Transverse colon (tissue), 4 donors: Measurements from ENCODE around the gene RLN1. TPM values are rescaled to one million over a fixed set of nuclear protein-coding genes. Genes with fewer than 3 reads are reported as not detected.

Experiments used
- DNase-seq: peaks from one replicate; pipeline ENCODE4 v3.0.0-alpha.2; 2019
- H3K27ac ChIP-seq, 4 donors: fragments of 200-600 bp; sonication (generic); 2 replicates each; pipeline ENCODE4 v1.5.1; 2016 to 2018; ENCODE audit warnings: inconsistent platforms in 4 of 4
- H3K27me3 ChIP-seq: fragments of 200-600 bp; sonication (generic); 2 replicates; pipeline ENCODE4 v1.5.1; 2017; ENCODE audit warnings: inconsistent platforms
- H3K36me3 ChIP-seq, 4 donors: fragments of 200-600 bp; sonication (generic); 2 replicates each; pipeline ENCODE4 v1.5.1; 2017 to 2019; ENCODE audit warnings: inconsistent platforms in 4 of 4
- H3K4me1 ChIP-seq, 4 donors: fragments of 200-600 bp; sonication (generic); 2 replicates each; pipeline ENCODE4 v1.5.1; 2017 to 2020; ENCODE audit warnings: inconsistent platforms in 4 of 4
- H3K4me3 ChIP-seq, 4 donors: fragments of 200-600 bp; sonication (generic); 1 replicate in 1 of 4; 2 replicates in 3 of 4; pipeline versions ENCODE4 v1.5.1 to v1.6.1; 2017 to 2019; ENCODE audit warnings: inconsistent platforms in 4 of 4
- H3K9me3 ChIP-seq, 2 donors: fragments of 200-600 bp; sonication (generic); 2 replicates each; pipeline ENCODE4 v1.5.1; 2017 to 2019; ENCODE audit warnings: inconsistent platforms in 2 of 2
- EP300 ChIP-seq: sonication (generic); formaldehyde crosslinking; IDR thresholded peaks from one replicate; pipeline ENCODE4 v1.6.1; 2017; ENCODE audit warnings: antibody characterized with exemption, low read depth
- POLR2A ChIP-seq: fragments of 450-650 bp; IDR thresholded peaks from one replicate; pipeline ENCODE4 v1.6.1; 2016; ENCODE audit warnings: antibody characterized with exemption, mild to moderate bottlenecking, moderate library complexity
- POLR2AphosphoS5 ChIP-seq, 3 donors: sonication (generic); formaldehyde crosslinking; IDR thresholded peaks; one replicate each; pipeline ENCODE4 v1.6.1; 2016; ENCODE audit warnings: antibody characterized with exemption in 3 of 3
- WGBS, 2 donors: methylation state at CpG; one replicate each; pipeline ENCODE4 v1.1.5; 2018; ENCODE audit warnings: low coverage in 1 of 2; 5-methylcytosine and 5-hydroxymethylcytosine counted together
- in situ Hi-C, 4 donors: fragments of 200-750 bp; cut with MboI; loops; one replicate each; pipeline versions ENCODE4 v1.15.0 to v1.15.1; 2017; ENCODE audit warnings: low sequenced_read_pairs in 3 of 4, low pct_ligation_motif_present in 1 of 4, low pct_unique_long_range_greater_than_20kb in 1 of 4
- intact Hi-C: fragments of 100-400 bp; cut with DNase I; formaldehyde crosslinking; loops from one replicate; pipeline ENCODE4 v1.15.1; 2023; ENCODE audit warnings: low total_unique reads
- total RNA-seq, 4 donors: library from RNA; depleted of rRNA; stranded (reverse); fragments of >200 nt; gene quantifications; one replicate each; pipeline ENCODE4 v1.1.0, GENCODE V29; 2016
- TF ChIP-seq, protein P1 (sequence below), 5 experiments: fragments of 200-600 bp in 3 of 5; fragments of 450-650 bp in 2 of 5; sonication (generic) in 3 of 5; IDR thresholded peaks; 1 replicate in 2 of 5; 2 replicates in 3 of 5; pipeline ENCODE4 v1.5.1; 2016 to 2017; ENCODE audit warnings: antibody characterized with exemption in 5 of 5, inconsistent platforms in 3 of 5, mild to moderate bottlenecking in 2 of 5, moderate library complexity in 1 of 5

Gene RLN1
- total RNA-seq, 4 donors from 2014 or later = 0.79 TPM; not detected in 3

DNA sequence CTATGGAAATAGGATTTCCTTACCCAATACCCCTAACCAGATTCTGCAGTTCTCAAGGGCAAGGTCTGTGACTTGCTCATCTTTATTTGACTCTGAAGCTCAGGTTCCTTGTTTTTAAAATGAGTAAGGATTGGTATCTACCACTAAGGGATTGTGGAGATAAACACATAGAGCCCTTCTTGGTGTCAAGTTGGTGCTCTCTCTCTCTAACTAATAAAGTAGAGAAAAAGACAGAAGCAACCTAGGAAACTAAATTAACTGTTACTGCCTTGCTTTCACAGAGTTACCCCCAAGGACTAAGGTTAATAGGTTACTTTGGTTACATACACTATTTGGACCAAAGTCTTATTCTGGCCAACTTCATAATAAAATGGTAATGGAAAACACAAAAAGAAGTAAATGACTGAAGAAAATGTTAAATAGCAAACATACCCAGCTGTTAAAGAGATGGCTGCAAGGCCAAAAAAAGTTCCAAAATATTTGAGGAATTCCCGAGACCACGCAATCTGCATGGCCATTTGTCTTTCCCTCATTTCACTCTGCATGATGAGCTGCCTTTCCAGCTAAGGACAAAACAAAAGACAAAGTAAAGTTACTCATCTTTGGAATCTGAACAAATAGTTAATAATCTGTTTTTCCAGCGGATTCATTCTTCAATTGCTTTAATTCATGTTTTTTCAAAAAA is 21.8 kb upstream of the RLN1 start:
- WGBS, 2 donors = 90 to 100% methylated on average over 3 of the region's 3 CpGs
- intact Hi-C loops (no loop called here), in situ Hi-C loops (no loop called here)
- H3K4me1 ChIP-seq = peaks cover 0 to 16% (median 7%) of the 10 kb centered on the region in 4 donors
- H3K27me3 ChIP-seq = no peaks in the 10 kb centered on the region
- no peak overlapping the region for H3K4me3 ChIP-seq
- H3K27ac ChIP-seq = no peak overlapping the region
- H3K9me3 ChIP-seq = no peaks in the 10 kb centered on the region
- DNase-seq = no peak
- H3K36me3 ChIP-seq = peaks cover 0 to 4% (median 0%) of the 10 kb centered on the region in 4 donors
- TF ChIP-seq, protein P1, sequence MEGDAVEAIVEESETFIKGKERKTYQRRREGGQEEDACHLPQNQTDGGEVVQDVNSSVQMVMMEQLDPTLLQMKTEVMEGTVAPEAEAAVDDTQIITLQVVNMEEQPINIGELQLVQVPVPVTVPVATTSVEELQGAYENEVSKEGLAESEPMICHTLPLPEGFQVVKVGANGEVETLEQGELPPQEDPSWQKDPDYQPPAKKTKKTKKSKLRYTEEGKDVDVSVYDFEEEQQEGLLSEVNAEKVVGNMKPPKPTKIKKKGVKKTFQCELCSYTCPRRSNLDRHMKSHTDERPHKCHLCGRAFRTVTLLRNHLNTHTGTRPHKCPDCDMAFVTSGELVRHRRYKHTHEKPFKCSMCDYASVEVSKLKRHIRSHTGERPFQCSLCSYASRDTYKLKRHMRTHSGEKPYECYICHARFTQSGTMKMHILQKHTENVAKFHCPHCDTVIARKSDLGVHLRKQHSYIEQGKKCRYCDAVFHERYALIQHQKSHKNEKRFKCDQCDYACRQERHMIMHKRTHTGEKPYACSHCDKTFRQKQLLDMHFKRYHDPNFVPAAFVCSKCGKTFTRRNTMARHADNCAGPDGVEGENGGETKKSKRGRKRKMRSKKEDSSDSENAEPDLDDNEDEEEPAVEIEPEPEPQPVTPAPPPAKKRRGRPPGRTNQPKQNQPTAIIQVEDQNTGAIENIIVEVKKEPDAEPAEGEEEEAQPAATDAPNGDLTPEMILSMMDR (IDR thresholded peaks at IDR 0.05) = no peak
- no peak for TF ChIP-seq POLR2AphosphoS5 (IDR thresholded peaks at IDR 0.05)
- TF ChIP-seq POLR2A = no peak
- no peak for TF ChIP-seq EP300

- Histone ChIP-seq H3K27me3 (no peaks in the 10 kb centered on the region), H3K4me1 (peaks cover 0 to 16% (median 7%) of the 10 kb centered on the region in 4 donors), H3K36me3 (peaks cover 0 to 4% (median 0%) of the 10 kb centered on the region in 4 donors), H3K4me3 (no peak overlapping the region), H3K9me3 (no peaks in the 10 kb centered on the region), H3K27ac (no peak overlapping the region)
- TF ChIP-seq EP300 (no peak), POLR2A (no peak), POLR2AphosphoS5 (IDR thresholded peaks at IDR 0.05) (no peak)
- TF ChIP-seq, protein P1 (IDR thresholded peaks at IDR 0.05) = no peak
- no peak for DNase-seq
- in situ Hi-C loops = no loop called here
- intact Hi-C loops = no loop called here
Measured at GRCh38 chr9:5360341-5360740, 20.7 kb upstream of the RLN1 start.

DNA sequence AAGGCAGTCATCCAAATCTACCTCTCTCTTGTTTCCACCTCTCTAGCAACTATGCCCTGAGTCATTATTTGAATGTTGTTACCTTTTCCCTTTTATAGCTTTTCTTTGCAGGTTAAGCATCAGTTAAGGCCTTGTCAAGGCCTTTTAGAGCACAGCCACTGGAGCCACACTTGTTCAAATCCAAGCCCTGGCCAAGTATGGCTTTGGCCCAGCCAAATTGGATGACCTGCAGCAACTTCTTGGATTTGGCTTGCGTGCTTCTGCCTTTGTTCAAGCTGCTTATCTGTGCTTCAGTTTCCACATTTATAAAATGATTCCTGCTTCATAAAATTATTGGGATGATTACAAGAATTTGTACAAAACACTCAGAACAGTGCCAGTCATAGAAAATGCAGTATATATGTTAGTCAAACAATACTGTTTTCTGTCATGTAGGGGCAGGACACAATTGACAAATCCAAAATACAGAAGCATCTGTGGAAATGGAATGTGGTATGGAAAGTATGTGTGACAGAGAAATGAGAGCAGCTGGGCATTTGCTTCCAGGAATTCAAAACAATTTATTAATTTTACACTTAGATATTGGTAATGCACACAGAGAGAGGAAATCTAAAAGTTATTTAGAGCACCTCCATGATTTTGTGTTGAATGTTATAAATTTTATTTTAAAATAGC is 17.9 kb upstream of the RLN1 start:
- no peak for DNase-seq
- Histone ChIP-seq H3K4me3 (no peak overlapping the region), H3K4me1 (peaks cover 0 to 16% (median 7%) of the 10 kb centered on the region in 4 donors), H3K27ac (no peak overlapping the region), H3K9me3 (no peaks in the 10 kb centered on the region), H3K36me3 (peaks cover 0 to 4% (median 0%) of the 10 kb centered on the region in 4 donors), H3K27me3 (no peaks in the 10 kb centered on the region)
- WGBS, 2 donors = 88 to 94% methylated on average over 1 of the region's 1 CpG
- in situ Hi-C loops = no loop called here
- intact Hi-C loops = no loop called here
- TF ChIP-seq POLR2A (no peak), EP300 (no peak), POLR2AphosphoS5 (IDR thresholded peaks at IDR 0.05) (no peak)
- TF ChIP-seq, protein P1 (IDR thresholded peaks at IDR 0.05) = no peak

DNA sequence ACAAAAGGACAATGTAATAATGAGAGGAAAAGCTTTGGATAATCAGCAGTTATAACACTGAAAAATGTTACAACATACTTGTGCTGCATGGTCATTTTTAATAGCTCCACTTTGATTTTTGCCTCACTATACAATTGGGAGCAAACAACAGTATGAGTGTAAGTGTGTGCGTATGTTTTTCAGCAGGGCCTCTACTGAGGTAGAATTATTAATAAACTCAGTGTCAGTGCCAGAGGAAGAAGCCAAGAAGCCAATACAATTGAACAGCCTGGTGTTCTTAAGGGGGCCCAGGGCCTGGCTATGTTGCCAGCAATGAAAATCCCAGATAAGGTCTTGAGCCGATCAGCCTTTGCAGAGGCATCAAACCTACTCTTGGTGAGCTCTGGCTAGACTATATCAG is 16.1 kb upstream of the RLN1 start:
- Histone ChIP-seq H3K4me1 (peaks cover 0 to 16% (median 7%) of the 10 kb centered on the region in 4 donors), H3K36me3 (peaks cover 0 to 2% (median 0%) of the 10 kb centered on the region in 4 donors), H3K27ac (no peak overlapping the region), H3K4me3 (no peak overlapping the region), H3K9me3 (no peaks in the 10 kb centered on the region), H3K27me3 (no peaks in the 10 kb centered on the region)
- no peak for DNase-seq
- TF ChIP-seq POLR2AphosphoS5 (IDR thresholded peaks at IDR 0.05) (no peak), POLR2A (no peak), EP300 (no peak)
- TF ChIP-seq, protein P1 (IDR thresholded peaks at IDR 0.05) = no peak
- 90 to 100% methylated on average over 1 to 2 of the region's 2 CpGs for WGBS, 2 donors
- in situ Hi-C loops = no loop called here
- intact Hi-C loops = no loop called here
